Glutamatergic neuron (in vitro differentiated cells): ENCODE data around the gene MAPKBP1. TPM values are rescaled to one million over a fixed set of nuclear protein-coding genes. Genes with fewer than 3 reads are reported as not detected.

Source experiments
- DNase-seq: peaks from one replicate; pipeline ENCODE4 v3.0.0; 2022
- H3K27ac Mint-ChIP-seq: one replicate; pipeline ENCODE4 v1.8.0; 2020; ENCODE audit warnings: mild to moderate bottlenecking, mixed read lengths, inconsistent platforms; ENCODE audit not compliant: unreplicated experiment
- H3K27me3 Mint-ChIP-seq: one replicate; pipeline ENCODE4 v1.8.0; 2020; ENCODE audit warnings: mild to moderate bottlenecking, moderate library complexity, mixed read lengths, inconsistent platforms; ENCODE audit not compliant: unreplicated experiment
- H3K36me3 Mint-ChIP-seq: one replicate; pipeline ENCODE4 v1.8.0; 2020; ENCODE audit warnings: mild to moderate bottlenecking, mixed read lengths, inconsistent platforms; ENCODE audit not compliant: unreplicated experiment
- H3K4me1 Mint-ChIP-seq: one replicate; pipeline ENCODE4 v1.8.0; 2020; ENCODE audit warnings: mild to moderate bottlenecking, low read depth, mixed read lengths, inconsistent platforms; ENCODE audit not compliant: unreplicated experiment
- H3K4me3 Mint-ChIP-seq: one replicate; pipeline ENCODE4 v1.8.0; 2020; ENCODE audit warnings: mild to moderate bottlenecking, mixed read lengths, inconsistent platforms; ENCODE audit not compliant: unreplicated experiment
- H3K9me3 Mint-ChIP-seq: one replicate; pipeline ENCODE4 v1.8.0; 2020; ENCODE audit warnings: mild to moderate bottlenecking, moderate library complexity, mixed read lengths, inconsistent platforms; ENCODE audit not compliant: unreplicated experiment
- CTCF ChIP-seq: fragments of 200-600 bp; sonication (generic); IDR thresholded peaks from one replicate; pipeline ENCODE4 v1.5.0; 2021; ENCODE audit not compliant: partially characterized antibody, unreplicated experiment
- microRNA-seq: library from miRNA; unstranded; fragments of <30 nt; microRNA quantifications from one replicate; pipeline ENCODE4, GENCODE V29; 2020; ENCODE audit not compliant: unreplicated experiment
- total RNA-seq: library from RNA; stranded (reverse); fragmentation: NEBNext Ultra II Directional; extraction: Animal tissue kit (Norgen Biotek cat#: 25700); gene quantifications from one replicate; pipeline ENCODE4 v1.2.1, GENCODE V29; 2021; ENCODE audit not compliant: unreplicated experiment

MAPKBP1 gene
- total RNA-seq, 1 donor from 2014 or later: 45.7 TPM

- Mint-ChIP-seq H3K4me1 (no peaks in the 10 kb centered on the region), H3K27ac (no peak overlapping the region), H3K27me3 (peaks cover 8% of the 10 kb centered on the region), H3K4me3 (no peak overlapping the region), H3K36me3 (peaks cover 5% of the 10 kb centered on the region), H3K9me3 (peaks cover 3% of the 10 kb centered on the region)
- DNase-seq: no peak
- no peak for TF ChIP-seq CTCF
These were observed 99.4 kb downstream of the MAPKBP1 start for GRCh38 chr15:41873711-41874110.

GRCh38 chr15:41874736-41875135 lies 100.5 kb downstream of the MAPKBP1 start:
- Mint-ChIP-seq H3K36me3 (peaks cover 5% of the 10 kb centered on the region), H3K9me3 (peaks cover 6% of the 10 kb centered on the region), H3K27ac (no peak overlapping the region), H3K4me1 (no peaks in the 10 kb centered on the region), H3K4me3 (no peak overlapping the region), H3K27me3 (peaks cover 13% of the 10 kb centered on the region)
- no peak for DNase-seq
- TF ChIP-seq CTCF: no peak

- no peak for TF ChIP-seq CTCF
- Mint-ChIP-seq H3K27me3 (peaks cover 15% of the 10 kb centered on the region), H3K36me3 (peaks cover 5% of the 10 kb centered on the region), H3K9me3 (peaks cover 6% of the 10 kb centered on the region), H3K27ac (no peak overlapping the region), H3K4me3 (no peak overlapping the region), H3K4me1 (no peaks in the 10 kb centered on the region)
- DNase-seq: no peak
These were observed 101.7 kb downstream of the MAPKBP1 start for GRCh38 chr15:41876007-41876406.

GRCh38 chr15:41876689-41877088 lies 102.4 kb downstream of the MAPKBP1 start:
- no peak overlapping the region for H3K27ac Mint-ChIP-seq
- peaks cover 19% of the 10 kb centered on the region for H3K27me3 Mint-ChIP-seq
- H3K9me3 Mint-ChIP-seq: peaks cover 6% of the 10 kb centered on the region
- no peak for DNase-seq
- H3K36me3 Mint-ChIP-seq: peaks cover 10% of the 10 kb centered on the region
- no peak overlapping the region for H3K4me3 Mint-ChIP-seq
- peaks cover 1% of the 10 kb centered on the region for H3K4me1 Mint-ChIP-seq
- TF ChIP-seq CTCF: no peak

Small RNA genes within 50 kb of the gene (microRNA-seq; reads per million reads assigned to microRNA genes)
- gene MIR4310: not detected

Other genes starting within 250 kb of the MAPKBP1 start
- gene RPAP1, start 230.2 kb upstream of the MAPKBP1 start, total RNA-seq: 48.9 TPM
- 5.1 TPM for gene TYRO3, start 215.3 kb upstream of the MAPKBP1 start, total RNA-seq
- 68.9 TPM for gene MGA, start 114.1 kb upstream of the MAPKBP1 start, total RNA-seq
- 26.6 TPM for gene JMJD7, start 53.6 kb downstream of the MAPKBP1 start, total RNA-seq
- gene PLA2G4B, start 64.4 kb downstream of the MAPKBP1 start, total RNA-seq: 17.9 TPM
- 0.32 TPM for gene SPTBN5, start 119.6 kb downstream of the MAPKBP1 start, total RNA-seq
- gene EHD4, start 198.1 kb downstream of the MAPKBP1 start, total RNA-seq: 4.0 TPM
- 1.0 TPM for gene PLA2G4E, start 246.6 kb downstream of the MAPKBP1 start, total RNA-seq